ENCODE data around the gene TMEM119. TPM values are rescaled to one million over a fixed set of nuclear protein-coding genes. Genes with fewer than 3 reads are reported as not detected.

TMEM119 gene
- total and polyA plus RNA-seq, 9 of the 15 experiments (the other 6 are each of a cell fraction or from before 2014, with no cell fraction given): 0.18 TPM; not detected in 8

DNA sequence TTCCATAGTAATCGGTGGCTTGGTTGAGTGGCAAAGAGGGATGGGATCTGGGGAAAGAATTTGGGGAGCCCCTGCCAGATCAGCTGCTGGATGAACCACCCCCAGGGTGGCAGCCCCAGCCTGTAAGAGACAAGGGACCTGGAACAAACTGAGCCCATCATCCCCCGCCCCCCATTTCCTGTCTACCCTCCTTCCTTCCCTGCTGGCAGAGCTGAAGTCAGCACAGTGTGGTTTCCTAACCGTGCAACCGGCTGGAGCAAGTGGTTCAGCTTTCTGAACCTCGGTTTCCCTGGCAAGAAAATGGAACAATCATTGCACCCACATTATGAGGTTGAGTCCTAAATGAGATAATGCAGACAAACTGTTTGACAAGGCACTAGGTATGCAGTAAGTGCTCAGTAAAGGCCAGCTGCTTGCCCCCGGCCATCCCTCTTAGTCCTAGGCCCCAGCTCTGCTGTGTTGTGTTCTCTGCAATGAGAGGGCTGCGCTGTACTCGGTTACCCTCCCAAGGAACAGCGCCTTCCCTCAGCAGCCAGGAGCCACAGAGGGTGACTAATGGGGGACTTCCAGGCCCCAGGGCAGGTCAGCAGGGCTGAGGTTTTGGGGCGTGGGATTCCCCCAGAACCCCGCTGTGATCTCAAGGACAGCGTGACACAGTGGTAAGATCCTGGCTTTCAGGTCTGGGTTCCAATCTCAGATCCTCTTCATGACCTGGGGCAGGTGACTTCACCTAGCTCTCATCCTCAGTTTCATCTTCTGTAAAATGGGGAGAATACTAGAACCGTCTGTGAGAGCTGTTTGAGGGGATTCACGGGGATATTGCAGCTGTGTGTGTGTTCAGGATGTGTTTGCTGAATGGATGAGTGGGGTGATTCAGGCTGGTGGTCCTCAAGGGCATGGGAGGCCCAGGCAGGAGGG lies 19.3 kb upstream of the TMEM119 start (continued):
- TF ChIP-seq, protein P1, sequence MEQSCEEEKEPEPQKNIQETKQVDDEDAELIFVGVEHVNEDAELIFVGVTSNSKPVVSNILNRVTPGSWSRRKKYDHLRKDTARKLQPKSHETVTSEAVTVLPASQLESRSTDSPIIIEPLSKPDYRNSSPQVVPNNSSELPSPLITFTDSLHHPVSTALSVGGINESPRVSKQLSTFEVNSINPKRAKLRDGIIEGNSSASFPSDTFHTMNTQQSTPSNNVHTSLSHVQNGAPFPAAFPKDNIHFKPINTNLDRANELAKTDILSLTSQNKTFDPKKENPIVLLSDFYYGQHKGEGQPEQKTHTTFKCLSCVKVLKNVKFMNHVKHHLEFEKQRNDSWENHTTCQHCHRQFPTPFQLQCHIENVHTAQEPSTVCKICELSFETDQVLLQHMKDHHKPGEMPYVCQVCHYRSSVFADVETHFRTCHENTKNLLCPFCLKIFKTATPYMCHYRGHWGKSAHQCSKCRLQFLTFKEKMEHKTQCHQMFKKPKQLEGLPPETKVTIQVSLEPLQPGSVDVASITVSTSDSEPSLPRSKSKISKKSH (CRISPR knock-in tag; IDR thresholded peaks at IDR 0.05): no peak
- TF ChIP-seq ETV1 (tag; conservative IDR thresholded peaks at IDR 0.05; ENCODE audit: low read depth): no peak

GRCh38 chr12:108616359-108616758 lies 18.5 kb upstream of the TMEM119 start:
- intact Hi-C loops (cut with micrococcal nuclease) (no loop called here), in situ Hi-C loops (cut with MboI) (loop anchor here (5.0 kb wide), 1 partner anchor 49 kb away; no protein-coding TSS in a partner anchor)
- ChIA-PET CTCF (ENCODE audit: low intra/inter-chr PET ratio) (no interaction called here), POLR2A (interaction anchor here (0.6 to 1.7 kb wide), 3 partner anchors 11 to 28 kb away, joined by 3 to 10 read pairs (median 5); no protein-coding TSS in a partner anchor)
- H3K79me2 ChIP-seq (ENCODE audit: control insufficient read depth, insufficient read depth, low read length): no peaks in the 10 kb centered on the region
- no peak overlapping the region for H3K4me3 ChIP-seq
- no peaks in the 10 kb centered on the region for H4K20me1 ChIP-seq (replicated peaks; ENCODE audit: control insufficient read depth, insufficient read depth, low read length)
- H3K27me3 ChIP-seq (ENCODE audit: control insufficient read depth in 2 of 2, insufficient read depth in 2 of 2, low read length in 2 of 2): no peaks in the 10 kb centered on the region
- no peak overlapping the region for H2AFZ ChIP-seq (ENCODE audit: low read depth, low read length)
- no TSS peak for BruUV-seq (replicated peaks)
- H3K4me2 ChIP-seq (ENCODE audit: insufficient read depth, low read length): no peak overlapping the region
- DNase-seq (ENCODE audit: extremely low read depth in 1 of 4, low spot score in 3 of 4) (no peak), ATAC-seq (no peak), FAIRE-seq (no peak)
- WGBS (ENCODE audit: insufficient coverage, low coverage, missing lambda C conversion rate): 51% methylated on average over 2 of the region's 2 CpGs
- H3K4me1 ChIP-seq (replicated peaks in 1 of 2; ENCODE audit: control insufficient read depth in 2 of 2, insufficient read depth in 2 of 2, low read length in 2 of 2): peaks cover 8 to 12% of the 10 kb centered on the region in 2 experiments; a peak in 2 of 5 replicates
- no peaks in the 10 kb centered on the region for H3K36me3 ChIP-seq (ENCODE audit: control insufficient read depth, insufficient read depth, low read length)
- no peaks in the 10 kb centered on the region for H3K9me3 ChIP-seq (replicated peaks; ENCODE audit: control insufficient read depth, insufficient read depth, low read depth, low read length)
- no peak overlapping the region for H3K9ac ChIP-seq (ENCODE audit: insufficient read depth in 1 of 2, low read depth in 2 of 2, low read length in 2 of 2)
- H3K9me1 ChIP-seq (ENCODE audit: control insufficient read depth, insufficient read depth, low read length): no peaks in the 10 kb centered on the region
- H3K27ac ChIP-seq (ENCODE audit: extremely low read depth, low read depth, low read length): no peak overlapping the region
- TF ChIP-seq ZNF695 (CRISPR knock-in tag; IDR thresholded peaks at IDR 0.05): no peak
- no peak for TF ChIP-seq SMARCB1 (IDR thresholded peaks at IDR 0.05; ENCODE audit: insufficient read length, low read depth)
- no peak for TF ChIP-seq FOXO4 (CRISPR knock-in tag; IDR thresholded peaks at IDR 0.05)
- no peak for TF ChIP-seq CHD1 (IDR thresholded peaks at IDR 0.05; ENCODE audit: low read length)
- TF ChIP-seq, protein P2, sequence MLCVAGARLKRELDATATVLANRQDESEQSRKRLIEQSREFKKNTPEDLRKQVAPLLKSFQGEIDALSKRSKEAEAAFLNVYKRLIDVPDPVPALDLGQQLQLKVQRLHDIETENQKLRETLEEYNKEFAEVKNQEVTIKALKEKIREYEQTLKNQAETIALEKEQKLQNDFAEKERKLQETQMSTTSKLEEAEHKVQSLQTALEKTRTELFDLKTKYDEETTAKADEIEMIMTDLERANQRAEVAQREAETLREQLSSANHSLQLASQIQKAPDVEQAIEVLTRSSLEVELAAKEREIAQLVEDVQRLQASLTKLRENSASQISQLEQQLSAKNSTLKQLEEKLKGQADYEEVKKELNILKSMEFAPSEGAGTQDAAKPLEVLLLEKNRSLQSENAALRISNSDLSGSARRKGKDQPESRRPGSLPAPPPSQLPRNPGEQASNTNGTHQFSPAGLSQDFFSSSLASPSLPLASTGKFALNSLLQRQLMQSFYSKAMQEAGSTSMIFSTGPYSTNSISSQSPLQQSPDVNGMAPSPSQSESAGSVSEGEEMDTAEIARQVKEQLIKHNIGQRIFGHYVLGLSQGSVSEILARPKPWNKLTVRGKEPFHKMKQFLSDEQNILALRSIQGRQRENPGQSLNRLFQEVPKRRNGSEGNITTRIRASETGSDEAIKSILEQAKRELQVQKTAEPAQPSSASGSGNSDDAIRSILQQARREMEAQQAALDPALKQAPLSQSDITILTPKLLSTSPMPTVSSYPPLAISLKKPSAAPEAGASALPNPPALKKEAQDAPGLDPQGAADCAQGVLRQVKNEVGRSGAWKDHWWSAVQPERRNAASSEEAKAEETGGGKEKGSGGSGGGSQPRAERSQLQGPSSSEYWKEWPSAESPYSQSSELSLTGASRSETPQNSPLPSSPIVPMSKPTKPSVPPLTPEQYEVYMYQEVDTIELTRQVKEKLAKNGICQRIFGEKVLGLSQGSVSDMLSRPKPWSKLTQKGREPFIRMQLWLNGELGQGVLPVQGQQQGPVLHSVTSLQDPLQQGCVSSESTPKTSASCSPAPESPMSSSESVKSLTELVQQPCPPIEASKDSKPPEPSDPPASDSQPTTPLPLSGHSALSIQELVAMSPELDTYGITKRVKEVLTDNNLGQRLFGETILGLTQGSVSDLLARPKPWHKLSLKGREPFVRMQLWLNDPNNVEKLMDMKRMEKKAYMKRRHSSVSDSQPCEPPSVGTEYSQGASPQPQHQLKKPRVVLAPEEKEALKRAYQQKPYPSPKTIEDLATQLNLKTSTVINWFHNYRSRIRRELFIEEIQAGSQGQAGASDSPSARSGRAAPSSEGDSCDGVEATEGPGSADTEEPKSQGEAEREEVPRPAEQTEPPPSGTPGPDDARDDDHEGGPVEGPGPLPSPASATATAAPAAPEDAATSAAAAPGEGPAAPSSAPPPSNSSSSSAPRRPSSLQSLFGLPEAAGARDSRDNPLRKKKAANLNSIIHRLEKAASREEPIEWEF (CRISPR knock-in tag; IDR thresholded peaks at IDR 0.05): no peak
